Measurements from ENCODE around the gene DPF3.

Gene DPF3

GRCh38 chr14:72600551-72601330, 293.2 kb downstream of the DPF3 start:
- DNase-seq (ENCODE audit: low read depth in 2 of 2) = no peak

GRCh38 chr14:72599579-72600470, 294.1 kb downstream of the DPF3 start:
- no peak for DNase-seq (ENCODE audit: low read depth in 2 of 2)

- no peak for DNase-seq (ENCODE audit: low read depth in 2 of 2)
Measured at GRCh38 chr14:72598306-72598705, 295.6 kb downstream of the DPF3 start.

GRCh38 chr14:72597252-72598233, 296.4 kb downstream of the DPF3 start:
- DNase-seq (ENCODE audit: low read depth in 2 of 2) = no peak

GRCh38 chr14:72595152-72595862, 298.6 kb downstream of the DPF3 start:
- DNase-seq (ENCODE audit: low read depth in 2 of 2) = no peak

GRCh38 chr14:72594099-72594901, 299.6 kb downstream of the DPF3 start:
- peak in 1 of 2 donors; percentile 11 for DNase-seq (ENCODE audit: low read depth in 2 of 2)

- no peak for DNase-seq (ENCODE audit: low read depth in 2 of 2)
Measured at GRCh38 chr14:72591391-72591790, 302.5 kb downstream of the DPF3 start.

- DNase-seq (ENCODE audit: low read depth in 2 of 2) = no peak
Measured at GRCh38 chr14:72590577-72590976, 303.3 kb downstream of the DPF3 start.

- no peak for DNase-seq (ENCODE audit: low read depth in 2 of 2)
Measured at GRCh38 chr14:72589652-72590051, 304.2 kb downstream of the DPF3 start.

- no peak for DNase-seq (ENCODE audit: low read depth in 2 of 2)
Measured at GRCh38 chr14:72588521-72588920, 305.4 kb downstream of the DPF3 start.

GRCh38 chr14:72583316-72584272, 310.3 kb downstream of the DPF3 start:
- DNase-seq (ENCODE audit: low read depth in 2 of 2) = no peak

- DNase-seq (ENCODE audit: low read depth in 2 of 2) = no peak
Measured at GRCh38 chr14:72582582-72582981, 311.3 kb downstream of the DPF3 start.

- DNase-seq (ENCODE audit: low read depth in 2 of 2) = no peak
Measured at GRCh38 chr14:72578514-72578913, 315.4 kb downstream of the DPF3 start.

- DNase-seq (ENCODE audit: low read depth in 2 of 2) = no peak
Measured at GRCh38 chr14:72577521-72577920, 316.4 kb downstream of the DPF3 start.

GRCh38 chr14:72576258-72576657, 317.6 kb downstream of the DPF3 start:
- DNase-seq (ENCODE audit: low read depth in 2 of 2) = no peak

- DNase-seq (ENCODE audit: low read depth in 2 of 2) = no peak
Measured at GRCh38 chr14:72574715-72575114, 319.2 kb downstream of the DPF3 start.

- DNase-seq (ENCODE audit: low read depth in 2 of 2) = no peak
Measured at GRCh38 chr14:72573725-72574417, 320.0 kb downstream of the DPF3 start.

All from stimulated activated CD4-positive, alpha-beta T cell treated with anti-CD3 and anti-CD28 coated beads, Interleukin-15, amount 100 ng/mL, for 48 hours (primary cell).